GM12874 (cell line): Measurements from ENCODE around the gene FAM168A.

Experiments
- TF ChIP-seq, protein P1 (sequence below): IDR thresholded peaks from 2 replicates; pipeline ENCODE4 v1.5.1; 2011; ENCODE audit warnings: low read depth, mild to moderate bottlenecking, control low read depth, low read length, moderate library complexity; ENCODE audit not compliant: insufficient read depth

FAM168A gene

GRCh38 chr11:73597956-73598718 lies at the start of gene FAM168A:
FAM168A (minus strand) TSS chr11:73598112; CDS start chr11:73468474, 129,638 bp downstream.
- TF ChIP-seq, protein P1, sequence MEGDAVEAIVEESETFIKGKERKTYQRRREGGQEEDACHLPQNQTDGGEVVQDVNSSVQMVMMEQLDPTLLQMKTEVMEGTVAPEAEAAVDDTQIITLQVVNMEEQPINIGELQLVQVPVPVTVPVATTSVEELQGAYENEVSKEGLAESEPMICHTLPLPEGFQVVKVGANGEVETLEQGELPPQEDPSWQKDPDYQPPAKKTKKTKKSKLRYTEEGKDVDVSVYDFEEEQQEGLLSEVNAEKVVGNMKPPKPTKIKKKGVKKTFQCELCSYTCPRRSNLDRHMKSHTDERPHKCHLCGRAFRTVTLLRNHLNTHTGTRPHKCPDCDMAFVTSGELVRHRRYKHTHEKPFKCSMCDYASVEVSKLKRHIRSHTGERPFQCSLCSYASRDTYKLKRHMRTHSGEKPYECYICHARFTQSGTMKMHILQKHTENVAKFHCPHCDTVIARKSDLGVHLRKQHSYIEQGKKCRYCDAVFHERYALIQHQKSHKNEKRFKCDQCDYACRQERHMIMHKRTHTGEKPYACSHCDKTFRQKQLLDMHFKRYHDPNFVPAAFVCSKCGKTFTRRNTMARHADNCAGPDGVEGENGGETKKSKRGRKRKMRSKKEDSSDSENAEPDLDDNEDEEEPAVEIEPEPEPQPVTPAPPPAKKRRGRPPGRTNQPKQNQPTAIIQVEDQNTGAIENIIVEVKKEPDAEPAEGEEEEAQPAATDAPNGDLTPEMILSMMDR = peak; percentile 7; the same call in 1 of the 2 replicates

GRCh38 chr11:73647459-73648100 lies 49.7 kb upstream of the FAM168A start:
- TF ChIP-seq, protein P1 = no peak

DNA sequence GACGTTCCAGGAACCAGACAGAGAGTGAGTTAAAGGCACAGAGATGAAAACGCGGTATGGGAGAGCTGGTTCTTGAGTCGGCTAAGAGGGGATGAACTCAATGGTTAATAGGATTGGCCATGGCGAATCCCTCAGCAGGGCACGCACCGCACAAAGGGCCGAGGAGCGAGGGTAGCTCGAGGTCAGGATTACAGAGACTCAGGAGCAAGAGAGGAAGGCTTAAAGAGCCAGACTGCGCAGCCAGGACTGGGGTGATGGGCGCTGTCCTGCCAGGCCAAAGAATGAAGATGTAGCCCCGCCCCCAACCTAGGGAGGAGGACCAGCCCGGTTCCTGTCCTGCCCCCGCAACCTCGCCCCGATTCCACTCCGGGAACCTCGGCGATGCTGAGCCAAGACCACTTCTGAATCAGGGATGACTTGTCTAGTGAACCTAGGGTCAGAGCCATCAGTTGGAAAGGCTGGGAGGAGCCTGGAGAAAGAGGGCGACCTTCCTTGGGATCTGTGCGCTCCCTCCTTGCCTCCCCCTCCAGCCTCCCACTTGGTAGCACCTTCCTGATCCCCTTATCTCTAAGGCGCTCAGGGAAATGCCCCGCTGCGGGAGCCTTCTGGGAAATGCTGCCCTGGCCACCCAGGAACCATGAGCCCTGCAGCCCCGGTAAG lies 48.2 kb upstream of the FAM168A start, which contains the start of gene PLEKHB1:
TSS of gene PLEKHB1 (plus strand) at position 610 of the 660 bp plus-strand sequence. CDS start at position 638, 28 bp downstream.
- TF ChIP-seq, protein P1 = no peak

- TF ChIP-seq, protein P1 = no peak
Measured at GRCh38 chr11:73645121-73645969, 47.4 kb upstream of the FAM168A start.

DNA sequence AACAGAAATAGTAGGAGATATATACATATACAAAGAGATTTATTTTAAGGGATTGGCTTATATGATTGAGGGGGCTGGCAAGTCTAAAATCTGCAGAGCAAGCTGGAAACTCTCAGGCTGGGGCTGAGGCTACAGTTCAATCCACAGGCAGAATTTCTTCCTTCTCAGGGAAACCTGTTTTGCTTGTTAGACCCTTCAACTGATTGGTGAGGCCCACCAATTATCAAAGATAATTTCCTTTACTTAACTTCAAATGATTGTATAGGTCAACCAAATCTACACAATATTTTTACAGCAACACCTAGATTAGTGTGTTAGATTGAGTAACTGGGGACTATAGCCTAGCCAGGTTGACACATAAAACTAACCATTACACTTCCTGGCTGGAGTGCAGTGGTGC lies 43.8 kb upstream of the FAM168A start:
- TF ChIP-seq, protein P1 = no peak

GRCh38 chr11:73640592-73640991 lies 42.7 kb upstream of the FAM168A start:
- TF ChIP-seq, protein P1 = no peak
